ENCODE measurements around the gene TRPM6.

The TRPM6 gene

GRCh38 chr9:74803376-74804017 is 84.2 kb downstream of the TRPM6 start:
- no peak for DNase-seq (ENCODE audit: low read depth)

GRCh38 chr9:74800226-74800625 is 87.5 kb downstream of the TRPM6 start:
- no peak overlapping the region for H3K4me3 ChIP-seq (ENCODE audit: low read depth, low read length)
- no peak for TF ChIP-seq CTCF (IDR thresholded peaks at IDR 0.05; ENCODE audit: low read depth, low read length, missing control alignments)
- no peak for DNase-seq (ENCODE audit: low read depth)

More at GRCh38 chr9:74803376-74804017, 84.2 kb downstream of the TRPM6 start:
- no peak overlapping the region for H3K4me3 ChIP-seq (ENCODE audit: low read depth, low read length)
- TF ChIP-seq CTCF (IDR thresholded peaks at IDR 0.05; ENCODE audit: low read depth, low read length, missing control alignments) = no peak

GRCh38 chr9:74795803-74796202 is 91.9 kb downstream of the TRPM6 start:
- no peak overlapping the region for H3K4me3 ChIP-seq (ENCODE audit: low read depth, low read length)
- TF ChIP-seq CTCF (IDR thresholded peaks at IDR 0.05; ENCODE audit: low read depth, low read length, missing control alignments) = no peak

GRCh38 chr9:74795081-74795480 is 92.6 kb downstream of the TRPM6 start:
- no peak for DNase-seq (ENCODE audit: low read depth)
- H3K4me3 ChIP-seq (ENCODE audit: low read depth, low read length) = no peak overlapping the region
- no peak for TF ChIP-seq CTCF (IDR thresholded peaks at IDR 0.05; ENCODE audit: low read depth, low read length, missing control alignments)

More at GRCh38 chr9:74795803-74796202, 91.9 kb downstream of the TRPM6 start:
- no peak for DNase-seq (ENCODE audit: low read depth)

- DNase-seq (ENCODE audit: low read depth) = no peak
- no peak for TF ChIP-seq CTCF (IDR thresholded peaks at IDR 0.05; ENCODE audit: low read depth, low read length, missing control alignments)
- H3K4me3 ChIP-seq (ENCODE audit: low read depth, low read length) = no peak overlapping the region
Observed at GRCh38 chr9:74784506-74784905, 103.2 kb downstream of the TRPM6 start.

- TF ChIP-seq CTCF (IDR thresholded peaks at IDR 0.05; ENCODE audit: low read depth, low read length, missing control alignments) = no peak
- DNase-seq (ENCODE audit: low read depth) = no peak
- no peak overlapping the region for H3K4me3 ChIP-seq (ENCODE audit: low read depth, low read length)
Observed at GRCh38 chr9:74783408-74783807, 104.3 kb downstream of the TRPM6 start.
